H1 (cell line): ENCODE measurements around the gene GRM8. TPM values are rescaled to one million over a fixed set of nuclear protein-coding genes. Genes with fewer than 3 reads are reported as not detected.

Experiments
- CTCF ChIA-PET: fragments of 300-600 bp; sonication (Branson Sonifier 250); formaldehyde crosslinking; loops from one replicate; lab custom pipeline; 2021; ENCODE audit not compliant: partially characterized antibody; lab: Charles Lee
- POLR2A ChIA-PET: fragments of 300-600 bp; sonication (Branson Sonifier 250); formaldehyde crosslinking; loops from one replicate; lab custom pipeline; 2021; ENCODE audit warnings: inconsistent platforms; ENCODE audit not compliant: partially characterized antibody; lab: Charles Lee
- DNase-seq, 2 experiments: peaks; one replicate each; pipeline versions ENCODE4 v3.0.0 to v3.0.0-alpha.2; 2010 to 2022; ENCODE audit warnings: low spot score in 2 of 2, low read depth in 1 of 2, mixed read lengths in 1 of 2
- FAIRE-seq: peaks from 2 replicates; lab custom pipeline; 2011; peaks lifted over from hg19 to GRCh38; lab: Jason Lieb, UNC
- H2AFZ ChIP-seq: 2 replicates; pipeline ENCODE4 v1.8.1; 2012; ENCODE audit warnings: low read length, inconsistent platforms
- H2AK5ac ChIP-seq: 2 replicates; pipeline ENCODE4 v1.6.1; 2013; ENCODE audit warnings: low read depth, low read length
- H2BK120ac ChIP-seq: replicated peaks from 2 replicates; pipeline ENCODE3; 2013; ENCODE audit warnings: low read depth, low read length, inconsistent platforms
- H2BK12ac ChIP-seq: 2 replicates; pipeline ENCODE4 v1.6.1; 2013; ENCODE audit warnings: low read depth, low read length
- H2BK15ac ChIP-seq: 2 replicates; pipeline ENCODE4 v1.6.1; 2013; ENCODE audit warnings: low read length
- H2BK20ac ChIP-seq: 2 replicates; pipeline ENCODE4 v1.6.1; 2013; ENCODE audit warnings: low read length
- H2BK5ac ChIP-seq: 2 replicates; pipeline ENCODE4 v1.6.1; 2013; ENCODE audit warnings: low read depth, low read length
- H3K14ac ChIP-seq: 2 replicates; pipeline ENCODE4 v1.6.1; 2013; ENCODE audit warnings: inconsistent platforms; ENCODE audit not compliant: insufficient read length
- H3K18ac ChIP-seq: 2 replicates; pipeline ENCODE4 v1.6.1; 2013; ENCODE audit warnings: low read length; ENCODE audit errors: extremely low read depth
- H3K23ac ChIP-seq: 2 replicates; pipeline ENCODE4 v1.6.1; 2013; ENCODE audit warnings: inconsistent platforms; ENCODE audit not compliant: insufficient read length
- H3K23me2 ChIP-seq: 2 replicates; pipeline ENCODE4 v1.6.1; 2013; ENCODE audit warnings: low read depth, low read length
- H3K27ac ChIP-seq: 2 replicates; pipeline ENCODE4 v1.6.1; 2011; ENCODE audit warnings: low read depth, low read length, inconsistent platforms
- H3K27me3 ChIP-seq, 4 experiments: replicated peaks in 1 of 4; 1 replicate in 1 of 4; 2 replicates in 3 of 4; pipeline versions ENCODE4 v1.6.1 to v1.8.1; 2011 to 2013; ENCODE audit warnings: low read length in 3 of 4, mild to moderate bottlenecking in 3 of 4, inconsistent platforms in 2 of 4, mixed read lengths in 2 of 4, moderate library complexity in 1 of 4; ENCODE audit not compliant: control insufficient read depth in 3 of 4, insufficient read depth in 3 of 4; ENCODE audit errors: extremely low read depth in 1 of 4
- H3K36me3 ChIP-seq, 4 experiments: 2 replicates each; pipeline versions ENCODE4 v1.6.1 to v1.8.1; 2011 to 2013; ENCODE audit warnings: mild to moderate bottlenecking in 4 of 4, low read length in 3 of 4, moderate library complexity in 2 of 4, control low read depth in 1 of 4, inconsistent platforms in 1 of 4; ENCODE audit not compliant: insufficient read depth in 4 of 4, control insufficient read depth in 2 of 4
- H3K4ac ChIP-seq: replicated peaks from 2 replicates; pipeline ENCODE3; 2013; ENCODE audit warnings: low read length, low read depth, mixed read lengths, inconsistent platforms; ENCODE audit not compliant: insufficient read length
- H3K4me1 ChIP-seq, 4 experiments: replicated peaks in 1 of 4; 1 replicate in 1 of 4; 2 replicates in 3 of 4; pipeline versions ENCODE4 v1.6.1 to v1.8.1; 2011 to 2013; ENCODE audit warnings: low read length in 3 of 4, inconsistent platforms in 2 of 4, mixed read lengths in 1 of 4; ENCODE audit not compliant: insufficient read depth in 4 of 4, control insufficient read depth in 3 of 4
- H3K4me2 ChIP-seq, 2 experiments: 2 replicates each; pipeline versions ENCODE4 v1.6.1 to v1.8.1; 2011 to 2013; ENCODE audit warnings: low read depth in 2 of 2, low read length in 2 of 2, control low read depth in 1 of 2, inconsistent platforms in 1 of 2, mild to moderate bottlenecking in 1 of 2; ENCODE audit not compliant: insufficient read depth in 1 of 2
- H3K4me3 ChIP-seq, 4 experiments: fragments of 200-600, 300-600 bp in 1 of 4; sonication (generic), shearing (Covaris generic), sonication (Bioruptor Twin) in 1 of 4; 2 replicates each; pipeline versions ENCODE4 v1.5.1 to v1.8.1; 2011 to 2016; ENCODE audit warnings: low read length in 4 of 4, low read depth in 3 of 4, control low read depth in 2 of 4, inconsistent platforms in 2 of 4, mild to moderate bottlenecking in 2 of 4, mixed read lengths in 1 of 4, moderate library complexity in 1 of 4; ENCODE audit not compliant: insufficient read depth in 2 of 4; ENCODE audit errors: extremely low read depth in 1 of 4
- H3K56ac ChIP-seq: replicated peaks from 2 replicates; pipeline ENCODE3; 2013; ENCODE audit warnings: low read depth, mild to moderate bottlenecking, mixed read lengths, low read length, inconsistent platforms; ENCODE audit not compliant: insufficient read length
- H3K79me1 ChIP-seq: 2 replicates; pipeline ENCODE4 v1.6.1; 2013; ENCODE audit warnings: low read depth, low read length, control low read depth
- H3K79me2 ChIP-seq, 2 experiments: 2 replicates each; pipeline versions ENCODE4 v1.6.1 to v1.8.1; 2012 to 2013; ENCODE audit warnings: low read length in 2 of 2, mild to moderate bottlenecking in 2 of 2, inconsistent platforms in 1 of 2; ENCODE audit not compliant: insufficient read depth in 2 of 2, control insufficient read depth in 1 of 2
- H3K9ac ChIP-seq, 4 experiments: replicated peaks in 1 of 4; 1 replicate in 1 of 4; 2 replicates in 3 of 4; pipeline versions ENCODE4 v1.6.1 to v1.8.1; 2011 to 2013; ENCODE audit warnings: low read depth in 3 of 4, low read length in 3 of 4, control low read depth in 2 of 4, mild to moderate bottlenecking in 2 of 4, moderate library complexity in 2 of 4, inconsistent platforms in 1 of 4; ENCODE audit errors: extremely low read depth in 1 of 4
- H3K9me3 ChIP-seq, 2 experiments: 2 replicates each; pipeline versions ENCODE4 v1.6.1 to v1.8.1; 2012 to 2013; ENCODE audit warnings: mild to moderate bottlenecking in 2 of 2, moderate library complexity in 2 of 2, control low read depth in 1 of 2, inconsistent platforms in 1 of 2, low read depth in 1 of 2, low read length in 1 of 2, mixed read lengths in 1 of 2; ENCODE audit not compliant: insufficient read depth in 2 of 2
- H4K20me1 ChIP-seq, 2 experiments: replicated peaks in 1 of 2; 2 replicates each; pipeline versions ENCODE3 to v1.8.1; 2011 to 2013; ENCODE audit warnings: inconsistent platforms in 2 of 2, low read length in 2 of 2, mild to moderate bottlenecking in 1 of 2; ENCODE audit not compliant: insufficient read depth in 2 of 2, control insufficient read depth in 1 of 2
- H4K5ac ChIP-seq: 2 replicates; pipeline ENCODE4 v1.6.1; 2013; ENCODE audit warnings: low read length, low read depth, mixed read lengths, inconsistent platforms; ENCODE audit not compliant: insufficient read length
- H4K8ac ChIP-seq: 2 replicates; pipeline ENCODE4 v1.8.0; 2013; ENCODE audit warnings: mild to moderate bottlenecking, moderate library complexity, low read length, inconsistent platforms; ENCODE audit not compliant: insufficient read depth; ENCODE audit errors: extremely low read depth
- H4K91ac ChIP-seq: replicated peaks from 2 replicates; pipeline ENCODE3; 2013; ENCODE audit warnings: low read length, mixed read lengths, inconsistent platforms; ENCODE audit not compliant: insufficient read length
- ASH2L ChIP-seq: fragments of 200-600, 300-600 bp; sonication (generic); IDR thresholded peaks from one replicate; pipeline ENCODE4 v1.7.1; 2017; ENCODE audit warnings: low read length
- ATF3 ChIP-seq: IDR thresholded peaks from 2 replicates; pipeline ENCODE4 v1.6.1; 2011; ENCODE audit warnings: low read depth, mild to moderate bottlenecking, low read length; ENCODE audit not compliant: insufficient read depth
- CEBPB ChIP-seq: IDR thresholded peaks from 2 replicates; pipeline ENCODE4 v1.6.1; 2012; ENCODE audit warnings: low read depth, low read length
- EP300 ChIP-seq, 2 experiments: IDR thresholded peaks; 1 replicate in 1 of 2; 2 replicates in 1 of 2; pipeline ENCODE4 v1.6.1; 2011 to 2012; ENCODE audit warnings: low read depth in 2 of 2, low read length in 2 of 2, mild to moderate bottlenecking in 2 of 2, borderline replicate concordance in 1 of 2, inconsistent platforms in 1 of 2, moderate library complexity in 1 of 2
- GTF2F1 ChIP-seq: IDR thresholded peaks from 2 replicates; pipeline ENCODE4 v1.6.1; 2012; ENCODE audit warnings: low read depth, low read length, improper control_type of control experiment, borderline replicate concordance
- JUND ChIP-seq: IDR thresholded peaks from 2 replicates; pipeline ENCODE4 v1.6.1; 2011; ENCODE audit warnings: mild to moderate bottlenecking, improper control_type of control experiment, low read length
- NANOG ChIP-seq: IDR thresholded peaks from 2 replicates; pipeline ENCODE4 v1.6.1; 2011; ENCODE audit warnings: low read length, low read depth, mild to moderate bottlenecking, inconsistent platforms; ENCODE audit not compliant: insufficient read depth, poor library complexity, severe bottlenecking
- POLR2A ChIP-seq, 2 experiments: IDR thresholded peaks; 1 replicate in 1 of 2; 2 replicates in 1 of 2; pipeline ENCODE4 v1.6.1; 2011; ENCODE audit warnings: low read depth in 2 of 2, low read length in 2 of 2, mild to moderate bottlenecking in 2 of 2; ENCODE audit errors: control extremely low read depth in 1 of 2
- POLR2AphosphoS5 ChIP-seq: IDR thresholded peaks from 2 replicates; pipeline ENCODE4 v1.6.1; 2011; ENCODE audit warnings: low read depth, low read length
- SP1 ChIP-seq: IDR thresholded peaks from 2 replicates; pipeline ENCODE4 v1.6.1; 2011; ENCODE audit warnings: low read depth, low read length
- TAF7 ChIP-seq: optimal IDR thresholded peaks from 2 replicates; pipeline ENCODE3; 2011; ENCODE audit warnings: low read depth, mild to moderate bottlenecking, inconsistent platforms, low read length, moderate library complexity, borderline replicate concordance
- TBP ChIP-seq: IDR thresholded peaks from 2 replicates; pipeline ENCODE4 v1.6.1; 2011; ENCODE audit warnings: low read depth, low read length, improper control_type of control experiment
- TEAD4 ChIP-seq: IDR thresholded peaks from 2 replicates; pipeline ENCODE4 v1.6.1; 2012; ENCODE audit warnings: low read depth, low read length, inconsistent platforms, mixed read lengths
- USF2 ChIP-seq: IDR thresholded peaks from 2 replicates; pipeline ENCODE4 v1.6.1; 2011; ENCODE audit warnings: low read length, improper control_type of control experiment
- WGBS, 2 experiments: shearing (Covaris generic) in 1 of 2; methylation state at CpG; one replicate each; pipeline versions ENCODE4 v1.1.6 to v1.1.7; 2013 to 2015; ENCODE audit warnings: low lambda C conversion rate in 2 of 2, mixed read lengths in 2 of 2, inconsistent platforms in 1 of 2, low coverage in 1 of 2, missing lambda C conversion rate in 1 of 2; ENCODE audit not compliant: insufficient replicate concordance in 2 of 2, insufficient coverage in 1 of 2, insufficient read length in 1 of 2; ENCODE audit errors: extremely low coverage in 1 of 2, missing lambda C conversion rate in 1 of 2; 5-methylcytosine and 5-hydroxymethylcytosine counted together
- polyA plus RNA-seq, 7 experiments: library from polyadenylated mRNA; depleted of rRNA in 3 of 7; stranded (reverse) in 5 of 7; unstranded in 2 of 7; fragments of >200 nt in 5 of 7; fragments of 200-250 nt in 2 of 7; gene quantifications; 1 replicate in 5 of 7; 2 replicates in 1 of 7; 4 replicates in 1 of 7; pipeline versions ENCODE4 v1.2.1 to v1.2.3, GENCODE V29; 2011 to 2013; ENCODE audit warnings: missing spikeins in 2 of 7, mixed read lengths in 2 of 7
- total RNA-seq: library from RNA; stranded (reverse); fragmentation: NEBNext Ultra II Directional; extraction: Animal tissue kit (Norgen Biotek cat#: 25700); gene quantifications from 2 replicates; pipeline ENCODE4 v1.2.1, GENCODE V29; 2021

GRM8 gene
- total and polyA plus RNA-seq, 2 of the 8 experiments (the other 6 are each of a cell fraction or from before 2014, with no cell fraction given), result 2.6 to 2.8 TPM

- Histone ChIP-seq H3K4me2 (no peak overlapping the region), H3K27ac (no peak overlapping the region), H3K23ac (no peak overlapping the region), H3K18ac (no peak overlapping the region), H3K79me1 (no peaks in the 10 kb centered on the region), H2BK120ac (no peak overlapping the region), H4K20me1 (no peaks in the 10 kb centered on the region), H3K4me3 (no peak overlapping the region), H3K9ac (no peak overlapping the region), H2BK15ac (no peak overlapping the region), H3K36me3 (no peaks in the 10 kb centered on the region), H3K23me2 (no peaks in the 10 kb centered on the region), H2AK5ac (no peak overlapping the region), H2BK5ac (no peak overlapping the region), H3K27me3 (no peaks in the 10 kb centered on the region), H3K4ac (no peak overlapping the region), H3K4me1 (no peaks in the 10 kb centered on the region), H2AFZ (no peak overlapping the region), H3K56ac (no peak overlapping the region), H4K91ac (no peak overlapping the region), H3K79me2 (no peaks in the 10 kb centered on the region), H2BK20ac (no peak overlapping the region), H3K9me3 (no peaks in the 10 kb centered on the region), H4K8ac (no peak overlapping the region), H4K5ac (no peak overlapping the region), H2BK12ac (no peak overlapping the region), H3K14ac (no peak overlapping the region)
- WGBS, 2 experiments, result 91% methylated on average over 2 of the region's 2 CpGs; no CpG with 5 or more reads in 1 of the 2 experiments
- POLR2A ChIA-PET, result no interaction called here
- CTCF ChIA-PET, result interaction anchor here (1.3 kb wide), 1 partner anchor 26 kb away, joined by 3 read pairs; no protein-coding TSS in a partner anchor
- FAIRE-seq (no peak), DNase-seq (no peak)
- TF ChIP-seq TAF7 (no peak), POLR2A (IDR thresholded peaks at IDR 0.05; ENCODE audit: control extremely low read depth in 1 of 2, low read depth in 2 of 2, low read length in 2 of 2) (no peak), JUND (no peak), CEBPB (no peak), ATF3 (no peak), GTF2F1 (no peak), SP1 (no peak), USF2 (no peak), POLR2AphosphoS5 (no peak), TBP (no peak), TEAD4 (no peak), EP300 (IDR thresholded peaks at IDR 0.05; ENCODE audit: borderline replicate concordance in 1 of 2, low read depth in 2 of 2, low read length in 2 of 2) (no peak), NANOG (no peak), ASH2L (no peak)
Measured at GRCh38 chr7:126440542-126440941, 812.2 kb downstream of the GRM8 start.
